ENCODE data around the gene ZSCAN23. TPM values are rescaled to one million over a fixed set of nuclear protein-coding genes. Genes with fewer than 3 reads are reported as not detected.

Gene ZSCAN23
- total RNA-seq, 1 experiment from 2014 or later: 5.4 TPM

GRCh38 chr6:28489366-28490204, 46.3 kb upstream of the ZSCAN23 start:
- intact Hi-C loops (cut with micrococcal nuclease; ENCODE audit: unreplicated experiment): loop anchor here (2.0 kb wide), 1 partner anchor 349 kb away; no protein-coding TSS in a partner anchor
- no peaks in the 10 kb centered on the region for H3K27me3 ChIP-seq (replicated peaks; ENCODE audit: insufficient read depth, low read depth, low read length, poor library complexity)
- peak; percentile 90 for DNase-seq (ENCODE audit: low spot score)
- H3K4me1 ChIP-seq (ENCODE audit: insufficient read depth, low read length, poor library complexity, severe bottlenecking): no peaks in the 10 kb centered on the region
- no TSS peak for BruUV-seq (replicated peaks)
- CTCF ChIA-PET: interaction anchor here (0.6 kb wide), 1 partner anchor 40 kb away, joined by 7 read pairs; no protein-coding TSS in a partner anchor
- no peaks in the 10 kb centered on the region for H3K36me3 ChIP-seq (ENCODE audit: insufficient read depth, low read length, poor library complexity, severe bottlenecking)
- peak overlapping the region; percentile 79 for H3K27ac ChIP-seq (ENCODE audit: low read depth, low read length, poor library complexity, severe bottlenecking)
- POLR2A ChIA-PET (ENCODE audit: low non-redundant PET): no interaction called here
- no peaks in the 10 kb centered on the region for H3K9me3 ChIP-seq (ENCODE audit: low read depth, low read length, poor library complexity, severe bottlenecking)
- TF ChIP-seq EZH2 (IDR thresholded peaks at IDR 0.05; ENCODE audit: borderline replicate concordance, low read depth, low read length, poor library complexity, severe bottlenecking): no peak
- TF ChIP-seq CTCF (conservative IDR thresholded peaks at IDR 0.05; ENCODE audit: low read depth, low read length): no peak
- peak overlapping the region; percentile 62 for H3K4me3 ChIP-seq (ENCODE audit: low read depth, low read length, poor library complexity, severe bottlenecking)

DNA sequence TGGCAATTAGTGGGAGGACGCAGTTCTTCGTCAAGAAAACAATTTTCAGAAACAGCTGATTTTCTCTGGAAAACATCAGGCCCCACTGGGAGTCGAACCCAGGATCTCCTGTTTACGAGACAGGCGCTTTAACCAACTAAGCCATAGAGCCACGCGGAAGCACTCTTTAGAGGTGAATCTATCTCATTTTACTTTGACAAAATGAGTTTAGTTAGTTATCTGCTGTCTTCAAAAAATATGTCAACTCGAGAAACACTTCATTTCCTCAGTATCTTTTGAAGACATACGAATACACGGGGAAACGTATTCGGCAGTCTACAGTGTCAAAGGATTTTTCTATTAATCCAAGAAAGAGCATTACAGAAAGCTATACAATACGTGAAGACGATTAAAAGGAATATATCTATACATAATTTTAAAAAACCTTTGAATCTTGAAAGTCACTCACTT, 45.6 kb upstream of the ZSCAN23 start:
- DNase-seq (ENCODE audit: low spot score): peak; percentile 89

More for the DNA sequence above, 45.6 kb upstream of the ZSCAN23 start:
- Histone ChIP-seq H3K4me3 (ENCODE audit: low read depth, low read length, poor library complexity, severe bottlenecking) (peak overlapping the region; percentile 62), H3K27ac (ENCODE audit: low read depth, low read length, poor library complexity, severe bottlenecking) (peak overlapping the region; percentile 79), H3K9me3 (ENCODE audit: low read depth, low read length, poor library complexity, severe bottlenecking) (no peaks in the 10 kb centered on the region), H3K4me1 (ENCODE audit: insufficient read depth, low read length, poor library complexity, severe bottlenecking) (no peaks in the 10 kb centered on the region), H3K27me3 (replicated peaks; ENCODE audit: insufficient read depth, low read depth, low read length, poor library complexity) (no peaks in the 10 kb centered on the region), H3K36me3 (ENCODE audit: insufficient read depth, low read length, poor library complexity, severe bottlenecking) (no peaks in the 10 kb centered on the region)
- TF ChIP-seq EZH2 (IDR thresholded peaks at IDR 0.05; ENCODE audit: borderline replicate concordance, low read depth, low read length, poor library complexity, severe bottlenecking) (no peak), CTCF (conservative IDR thresholded peaks at IDR 0.05; ENCODE audit: low read depth, low read length) (no peak)
- ChIA-PET POLR2A (ENCODE audit: low non-redundant PET) (interaction anchor here (0.6 kb wide), 1 partner anchor 262 kb away, joined by 4 read pairs; no protein-coding TSS in a partner anchor), CTCF (interaction anchor here (0.6 kb wide), 1 partner anchor 40 kb away, joined by 7 read pairs; no protein-coding TSS in a partner anchor)
- intact Hi-C loops (cut with micrococcal nuclease; ENCODE audit: unreplicated experiment): loop anchor here (2.0 kb wide), 1 partner anchor 350 kb away; no protein-coding TSS in a partner anchor
- BruUV-seq (replicated peaks): TSS peak; percentile 80
